Measurements from ENCODE around the gene SEH1L. TPM values are rescaled to one million over a fixed set of nuclear protein-coding genes. Genes with fewer than 3 reads are reported as not detected.

SEH1L gene
- total RNA-seq, 1 donor from 2014 or later: 108 TPM

DNA sequence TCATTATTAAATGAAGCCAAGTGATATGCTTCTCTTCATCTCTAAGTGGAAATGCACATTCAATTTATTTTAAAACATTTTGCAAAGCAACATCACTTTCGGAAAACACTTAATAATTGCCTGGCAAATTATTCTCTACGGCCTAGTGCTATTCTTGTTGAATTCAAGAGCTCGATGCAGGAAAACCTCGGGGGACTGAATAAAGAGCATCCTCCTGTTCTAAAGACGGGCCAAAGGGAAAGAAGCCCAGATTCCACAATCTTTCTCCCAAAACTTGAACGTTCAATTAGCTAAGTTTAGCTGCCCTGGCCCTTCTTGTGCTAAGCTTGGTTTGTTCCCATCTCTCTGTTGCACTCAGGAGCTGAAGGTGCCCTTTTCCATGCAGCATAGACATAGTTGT, 23.2 kb upstream of the SEH1L start:
- no peak for FAIRE-seq
- no peaks in the 10 kb centered on the region for H3K27me3 ChIP-seq (ENCODE audit: control insufficient read depth, insufficient read depth, low read length)
- DNase-seq (ENCODE audit: low read depth): no peak

GRCh38 chr18:12928206-12928605, 19.6 kb upstream of the SEH1L start:
- FAIRE-seq: no peak
- no peaks in the 10 kb centered on the region for H3K36me3 ChIP-seq (ENCODE audit: control insufficient read depth, insufficient read depth, low read length)
- no peaks in the 10 kb centered on the region for H3K27me3 ChIP-seq (ENCODE audit: control insufficient read depth, insufficient read depth, low read length)
- H3K4me3 ChIP-seq (ENCODE audit: low read depth, low read length): no peak overlapping the region
- no peak for DNase-seq (ENCODE audit: low read depth)
- TF ChIP-seq, protein P1, sequence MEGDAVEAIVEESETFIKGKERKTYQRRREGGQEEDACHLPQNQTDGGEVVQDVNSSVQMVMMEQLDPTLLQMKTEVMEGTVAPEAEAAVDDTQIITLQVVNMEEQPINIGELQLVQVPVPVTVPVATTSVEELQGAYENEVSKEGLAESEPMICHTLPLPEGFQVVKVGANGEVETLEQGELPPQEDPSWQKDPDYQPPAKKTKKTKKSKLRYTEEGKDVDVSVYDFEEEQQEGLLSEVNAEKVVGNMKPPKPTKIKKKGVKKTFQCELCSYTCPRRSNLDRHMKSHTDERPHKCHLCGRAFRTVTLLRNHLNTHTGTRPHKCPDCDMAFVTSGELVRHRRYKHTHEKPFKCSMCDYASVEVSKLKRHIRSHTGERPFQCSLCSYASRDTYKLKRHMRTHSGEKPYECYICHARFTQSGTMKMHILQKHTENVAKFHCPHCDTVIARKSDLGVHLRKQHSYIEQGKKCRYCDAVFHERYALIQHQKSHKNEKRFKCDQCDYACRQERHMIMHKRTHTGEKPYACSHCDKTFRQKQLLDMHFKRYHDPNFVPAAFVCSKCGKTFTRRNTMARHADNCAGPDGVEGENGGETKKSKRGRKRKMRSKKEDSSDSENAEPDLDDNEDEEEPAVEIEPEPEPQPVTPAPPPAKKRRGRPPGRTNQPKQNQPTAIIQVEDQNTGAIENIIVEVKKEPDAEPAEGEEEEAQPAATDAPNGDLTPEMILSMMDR (IDR thresholded peaks at IDR 0.05; ENCODE audit: insufficient read depth, low read length, severe bottlenecking): no peak

More for the DNA sequence above, 23.2 kb upstream of the SEH1L start:
- Histone ChIP-seq H3K36me3 (ENCODE audit: control insufficient read depth, insufficient read depth, low read length) (no peaks in the 10 kb centered on the region), H3K4me3 (ENCODE audit: low read depth, low read length) (no peak overlapping the region)
- TF ChIP-seq, protein P1 (IDR thresholded peaks at IDR 0.05; ENCODE audit: insufficient read depth, low read length, severe bottlenecking): no peak

GRCh38 chr18:12928641-12929040, 19.2 kb upstream of the SEH1L start:
- TF ChIP-seq, protein P1 (IDR thresholded peaks at IDR 0.05; ENCODE audit: insufficient read depth, low read length, severe bottlenecking): no peak
- no peak overlapping the region for H3K4me3 ChIP-seq (ENCODE audit: low read depth, low read length)
- no peaks in the 10 kb centered on the region for H3K36me3 ChIP-seq (ENCODE audit: control insufficient read depth, insufficient read depth, low read length)
- H3K27me3 ChIP-seq (ENCODE audit: control insufficient read depth, insufficient read depth, low read length): no peaks in the 10 kb centered on the region
- no peak for DNase-seq (ENCODE audit: low read depth)
- FAIRE-seq: no peak

DNA sequence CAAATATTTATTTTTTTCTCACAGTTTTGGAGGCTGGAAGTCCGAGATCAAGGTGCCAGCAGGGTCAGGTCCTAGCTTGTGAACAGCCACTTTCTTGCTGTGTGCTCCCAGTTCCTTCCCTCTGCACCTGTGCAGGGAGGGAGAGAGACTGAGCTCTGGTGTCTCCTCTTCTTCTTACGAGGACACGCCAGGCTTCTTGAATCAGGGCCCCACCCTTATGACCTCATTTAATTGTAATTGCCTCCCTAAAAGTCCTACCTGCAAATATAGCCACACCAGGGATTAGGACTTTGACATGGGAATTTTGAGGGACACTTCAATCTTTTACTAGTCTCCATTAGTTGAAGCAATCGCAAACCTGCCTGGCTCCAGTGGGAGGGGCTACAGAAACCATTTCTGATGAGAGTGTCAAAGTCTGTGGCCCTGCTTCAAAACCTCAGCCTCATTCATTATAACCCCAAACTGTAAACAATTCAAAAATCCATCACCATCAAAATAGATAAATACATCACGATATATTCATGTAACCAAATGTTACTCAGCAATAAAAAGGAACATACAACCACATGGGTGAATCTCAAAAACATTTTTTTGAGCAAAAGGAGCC, 18.2 kb upstream of the SEH1L start:
- Histone ChIP-seq H3K4me3 (ENCODE audit: low read depth, low read length) (no peak overlapping the region), H3K27me3 (ENCODE audit: control insufficient read depth, insufficient read depth, low read length) (no peaks in the 10 kb centered on the region), H3K36me3 (ENCODE audit: control insufficient read depth, insufficient read depth, low read length) (no peaks in the 10 kb centered on the region)
- TF ChIP-seq, protein P1 (IDR thresholded peaks at IDR 0.05; ENCODE audit: insufficient read depth, low read length, severe bottlenecking): no peak
- FAIRE-seq: no peak
- no peak for DNase-seq (ENCODE audit: low read depth)

DNA sequence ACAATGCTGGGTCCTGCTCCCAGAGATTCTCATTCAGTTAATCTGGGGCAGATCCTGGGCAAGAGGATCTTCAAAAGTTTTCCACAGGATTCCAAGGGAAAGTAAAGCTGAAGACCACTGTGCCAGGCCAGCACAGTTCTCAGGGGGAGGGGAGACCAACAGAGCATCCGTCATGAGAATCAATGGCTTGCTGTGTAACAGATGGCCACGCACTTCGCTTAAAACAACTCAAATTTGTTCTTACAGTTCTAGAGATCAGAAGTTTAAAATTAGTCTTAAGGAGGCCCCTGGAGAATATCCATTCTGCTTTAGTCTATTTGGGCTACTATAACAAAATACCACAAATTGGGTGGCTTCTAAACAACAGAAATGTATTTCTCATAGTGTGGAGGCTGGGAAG, 17.4 kb upstream of the SEH1L start:
- DNase-seq (ENCODE audit: low read depth) (no peak), FAIRE-seq (no peak)
- TF ChIP-seq, protein P1 (IDR thresholded peaks at IDR 0.05; ENCODE audit: insufficient read depth, low read length, severe bottlenecking): no peak
- H3K27me3 ChIP-seq (ENCODE audit: control insufficient read depth, insufficient read depth, low read length): no peaks in the 10 kb centered on the region
- H3K36me3 ChIP-seq (ENCODE audit: control insufficient read depth, insufficient read depth, low read length): no peaks in the 10 kb centered on the region
- H3K4me3 ChIP-seq (ENCODE audit: low read depth, low read length): no peak overlapping the region

GRCh38 chr18:12930908-12931307, 16.9 kb upstream of the SEH1L start:
- no peak overlapping the region for H3K4me3 ChIP-seq (ENCODE audit: low read depth, low read length)
- H3K27me3 ChIP-seq (ENCODE audit: control insufficient read depth, insufficient read depth, low read length): no peaks in the 10 kb centered on the region
- H3K36me3 ChIP-seq (ENCODE audit: control insufficient read depth, insufficient read depth, low read length): no peaks in the 10 kb centered on the region
- TF ChIP-seq, protein P1 (IDR thresholded peaks at IDR 0.05; ENCODE audit: insufficient read depth, low read length, severe bottlenecking): no peak
- DNase-seq (ENCODE audit: low read depth) (no peak), FAIRE-seq (no peak)
